Amniotic stem cell (primary cell): ENCODE measurements around the gene RARRES2.
"Not testable (repeated sequence)": the region's sequence is repeated elsewhere in the genome, so short reads cannot be mapped to it uniquely, and the experiment has no call there.

Experiments used
- DNase-seq: peaks from one replicate; lab custom pipeline; 2025; lab: John Stamatoyannopoulos, UW

Gene RARRES2

DNA sequence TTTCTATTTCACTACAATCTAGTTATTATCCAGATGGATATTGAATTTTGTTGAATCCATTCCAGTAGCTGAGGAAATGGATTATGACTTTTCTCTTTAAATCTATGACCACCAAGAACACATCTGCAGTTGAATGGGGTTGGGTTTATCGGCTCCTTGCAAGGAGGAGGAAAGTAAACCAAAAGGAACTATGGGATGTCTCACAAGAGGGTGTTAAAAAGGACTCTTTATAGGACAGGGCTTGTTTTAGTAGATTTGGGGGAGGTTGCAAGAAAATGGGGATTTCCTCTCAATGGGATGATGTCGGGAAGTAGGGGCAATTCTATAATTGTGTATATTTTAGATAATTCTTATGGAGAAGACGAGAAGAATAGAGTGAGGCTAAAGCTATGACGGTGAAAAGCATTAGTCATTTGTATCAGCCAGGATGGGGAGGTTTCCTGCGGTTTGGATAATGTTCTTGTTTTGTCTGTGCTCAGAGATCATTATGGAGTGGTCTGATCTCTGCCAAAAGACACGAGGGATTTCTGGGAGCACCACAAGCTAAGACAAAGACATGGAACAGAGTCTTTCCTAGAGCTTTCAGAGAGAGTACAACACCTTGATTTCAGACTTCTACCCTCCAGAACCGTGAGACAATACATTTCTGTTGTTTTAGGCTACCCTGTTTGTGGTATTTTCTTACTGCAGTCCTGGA, 23.5 kb downstream of the RARRES2 start:
- DNase-seq, result no peak

DNA sequence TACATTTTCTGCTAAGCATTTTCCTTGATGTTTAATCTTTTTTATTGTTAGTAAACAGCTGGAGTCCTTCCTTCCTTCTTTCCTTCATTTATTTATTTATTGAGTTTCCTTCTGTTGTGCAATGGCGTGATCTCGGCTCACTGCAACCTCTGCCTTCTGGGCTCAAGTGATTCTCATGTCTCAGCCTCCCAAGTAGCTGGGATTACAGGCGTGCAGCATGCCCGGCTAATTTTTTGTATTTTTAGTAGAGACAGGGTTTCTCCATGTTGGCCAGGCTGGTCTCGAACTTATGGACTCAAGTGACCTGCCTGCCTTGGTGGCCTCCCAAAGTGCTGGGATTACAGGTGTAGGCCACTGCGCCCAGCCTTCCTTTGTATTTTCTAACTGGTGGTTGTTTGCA, 24.4 kb downstream of the RARRES2 start:
- DNase-seq, result not testable (repeated sequence)

DNA sequence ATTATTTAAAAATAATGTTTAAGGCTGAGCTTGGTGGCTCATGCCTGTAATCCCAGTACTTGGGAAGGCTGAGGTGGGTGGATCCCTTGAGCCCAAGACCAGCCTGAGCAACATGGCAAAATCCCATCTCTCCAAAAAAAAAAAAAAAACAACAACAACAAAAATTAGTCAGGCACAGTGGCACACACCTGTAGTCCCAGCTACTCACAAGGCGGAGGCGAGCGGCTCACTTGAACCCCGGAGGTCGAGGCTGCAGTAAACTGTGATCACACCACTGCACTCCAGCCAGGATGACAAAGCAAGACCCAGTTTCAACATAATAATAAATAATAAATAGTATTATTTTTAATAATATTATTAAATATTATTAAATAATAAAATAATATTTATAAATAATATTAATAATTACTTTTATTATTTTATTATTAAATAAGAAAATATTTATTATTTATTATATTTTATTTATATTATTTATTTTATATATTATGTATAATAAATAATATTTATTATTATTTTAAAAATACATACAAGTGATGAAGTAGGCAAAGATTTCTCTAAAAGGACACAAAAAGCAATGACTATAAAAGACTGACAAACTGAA, 26.7 kb downstream of the RARRES2 start:
- DNase-seq, result no peak

DNA sequence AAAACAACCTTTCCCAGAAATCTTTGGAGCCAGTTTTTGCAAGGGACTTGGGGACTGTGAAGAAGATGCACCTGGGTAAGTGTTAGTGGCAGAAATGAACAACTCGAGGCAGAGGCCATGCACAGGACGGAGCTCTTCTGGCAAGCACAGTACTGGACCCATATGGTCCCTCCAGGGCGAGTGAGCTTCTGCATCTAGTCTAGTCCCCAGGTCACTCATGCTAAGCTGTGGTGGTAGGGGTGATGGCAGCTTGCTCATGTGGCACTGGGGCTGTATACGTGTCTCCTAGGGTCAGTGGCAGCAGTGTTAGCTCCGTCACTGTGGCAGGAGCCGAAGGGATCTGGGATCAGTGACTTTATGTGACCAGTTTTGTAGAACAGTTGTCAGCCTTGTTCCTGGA, 27.6 kb downstream of the RARRES2 start:
- no peak for DNase-seq

DNA sequence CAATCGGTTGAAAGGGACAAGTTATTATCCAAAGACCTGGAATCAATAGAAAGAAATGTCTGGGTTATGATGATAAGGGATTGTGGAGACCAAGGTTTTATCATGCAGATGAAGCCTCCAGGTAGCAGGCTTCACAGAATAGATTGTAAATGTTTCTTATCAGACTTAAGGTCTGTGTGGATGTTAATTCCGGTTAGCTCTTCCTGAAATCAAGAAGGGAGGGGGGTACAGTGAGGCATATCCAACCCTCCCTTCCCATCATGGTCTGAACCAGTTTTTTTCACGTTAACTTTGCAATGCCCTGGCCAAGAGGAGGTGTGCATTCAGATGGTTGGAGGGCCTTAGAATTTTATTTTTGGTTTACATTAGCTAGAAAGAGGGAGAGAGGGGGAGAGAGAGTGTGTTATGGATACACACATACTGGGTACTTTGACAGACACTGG, 28.0 kb downstream of the RARRES2 start:
- no peak for DNase-seq

DNA sequence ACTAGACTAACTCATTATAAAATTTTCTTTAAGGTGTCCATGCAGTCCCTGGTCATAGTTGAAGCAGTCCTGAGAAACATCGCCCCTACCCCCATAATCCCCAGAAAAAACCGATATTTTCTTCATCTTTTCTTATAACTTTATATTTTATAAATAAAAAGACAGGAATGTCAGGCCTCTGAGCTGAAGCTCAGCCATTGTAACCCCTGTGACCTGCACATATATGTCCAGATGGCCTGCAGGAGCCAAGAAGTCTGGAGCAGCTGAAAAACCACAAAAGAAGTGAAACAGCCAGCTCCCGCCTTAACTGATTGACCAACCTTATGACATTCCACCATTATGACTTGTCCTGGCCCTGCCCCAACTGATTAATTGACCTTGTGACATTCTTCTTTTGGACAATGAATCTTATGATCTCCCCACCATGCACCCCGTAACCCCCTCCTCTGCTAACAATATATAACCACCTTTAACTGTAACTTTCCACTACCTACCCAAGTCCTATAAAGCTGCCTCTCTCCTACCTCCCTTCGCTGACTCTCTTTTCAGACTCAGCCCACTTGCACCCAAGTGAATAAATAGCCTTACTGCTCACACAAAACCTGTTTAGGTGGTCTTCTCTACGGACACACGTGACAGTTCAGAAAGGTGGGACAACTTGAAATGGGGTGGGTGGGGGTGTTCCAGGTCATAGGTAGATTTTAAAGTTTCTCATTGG, 28.6 kb downstream of the RARRES2 start:
- not testable (repeated sequence) for DNase-seq

DNA sequence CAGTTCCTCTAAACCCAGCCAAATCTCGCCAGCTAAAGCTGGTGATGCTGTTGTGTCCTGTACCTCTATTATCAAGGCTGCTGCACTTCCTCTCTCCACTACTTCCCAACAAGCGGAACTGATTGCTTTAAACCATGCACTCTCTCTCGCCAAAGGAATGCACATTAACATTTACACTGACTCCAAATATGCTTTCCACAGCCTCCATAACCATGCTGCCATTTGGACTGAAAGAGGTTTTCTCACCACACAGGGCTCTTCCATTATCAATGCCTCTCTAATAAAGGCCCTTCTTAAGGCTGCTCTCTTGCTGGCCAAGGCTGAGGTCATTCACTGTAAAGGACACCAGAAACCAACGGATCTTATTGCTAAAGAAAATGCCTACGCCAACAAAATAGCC, 29.7 kb downstream of the RARRES2 start:
- no peak for DNase-seq

DNA sequence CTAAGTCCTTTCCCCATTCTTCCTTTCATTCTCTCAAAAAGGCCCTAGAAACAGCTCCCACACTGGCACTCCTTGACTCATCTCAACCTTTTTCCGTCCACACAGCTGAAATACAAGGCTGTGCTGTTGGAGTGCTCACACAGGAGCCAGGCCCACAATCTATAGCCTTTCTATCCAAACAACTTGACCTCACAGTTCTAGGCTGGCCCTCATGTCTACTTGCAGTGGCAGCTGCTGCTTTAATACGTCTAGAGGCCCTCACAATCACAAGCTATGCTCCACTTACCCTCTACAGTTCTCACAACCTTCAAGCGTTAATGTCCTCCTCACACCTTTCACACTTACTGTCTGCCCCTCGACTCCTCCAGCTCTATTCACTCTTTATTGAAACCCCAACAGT, 30.3 kb downstream of the RARRES2 start:
- no peak for DNase-seq

DNA sequence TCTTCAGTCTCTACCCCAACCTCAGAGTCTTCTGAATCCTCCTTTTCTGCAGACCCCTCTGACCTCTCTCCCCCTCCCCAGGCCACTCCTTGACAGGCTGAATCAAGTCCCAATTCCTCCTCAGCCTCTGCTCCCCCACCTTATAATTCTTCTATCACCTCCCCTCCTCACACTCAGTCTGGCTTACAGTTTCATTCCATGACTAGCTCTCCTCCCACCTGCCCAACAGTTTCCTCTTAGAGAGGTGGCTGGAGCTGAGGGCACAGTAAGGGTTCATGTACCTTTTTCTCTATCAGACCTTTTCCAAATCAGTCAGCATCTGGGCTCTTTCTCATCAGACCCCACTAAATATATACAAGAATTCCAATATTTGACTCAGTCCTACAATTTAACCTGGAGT, 32.9 kb downstream of the RARRES2 start:
- DNase-seq, result no peak

DNA sequence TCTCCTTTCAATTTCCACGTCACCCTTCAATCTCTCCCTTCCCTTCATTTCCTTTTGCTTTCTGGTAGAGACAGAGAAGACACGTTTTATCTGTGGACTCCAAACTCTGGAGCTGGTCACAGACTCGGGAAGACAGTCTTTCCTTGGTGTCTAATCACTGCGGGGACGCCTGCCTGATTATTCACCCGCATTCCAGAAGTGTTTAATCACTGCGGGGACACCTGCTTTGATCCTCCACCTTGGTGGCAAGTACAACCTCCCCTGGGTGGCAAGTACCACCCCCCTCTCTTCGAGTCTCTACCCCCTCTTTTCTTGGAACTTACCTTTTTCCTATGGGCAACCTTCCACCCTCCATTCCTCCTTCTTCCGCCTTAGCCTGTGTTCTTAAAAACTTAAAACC, 33.5 kb downstream of the RARRES2 start:
- no peak for DNase-seq

DNA sequence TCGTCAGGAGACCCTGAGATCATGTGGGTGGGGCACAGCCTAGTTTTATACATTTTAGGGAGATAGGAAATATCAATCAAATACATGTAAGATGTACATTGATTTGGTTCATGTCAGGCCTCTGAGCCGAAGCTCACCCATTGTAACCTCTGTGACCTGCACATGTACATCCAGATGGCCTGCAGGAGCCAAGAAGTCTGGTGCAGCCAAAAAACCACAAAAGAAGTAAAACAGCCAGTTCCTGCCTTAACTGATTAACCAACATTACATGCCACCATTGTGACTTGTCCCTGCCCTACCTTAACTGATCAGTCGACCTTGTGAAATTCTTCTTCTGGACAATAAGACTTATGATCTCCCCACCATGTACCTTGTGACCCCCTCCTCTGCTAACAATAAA, 34.3 kb downstream of the RARRES2 start:
- DNase-seq, result no peak

DNA sequence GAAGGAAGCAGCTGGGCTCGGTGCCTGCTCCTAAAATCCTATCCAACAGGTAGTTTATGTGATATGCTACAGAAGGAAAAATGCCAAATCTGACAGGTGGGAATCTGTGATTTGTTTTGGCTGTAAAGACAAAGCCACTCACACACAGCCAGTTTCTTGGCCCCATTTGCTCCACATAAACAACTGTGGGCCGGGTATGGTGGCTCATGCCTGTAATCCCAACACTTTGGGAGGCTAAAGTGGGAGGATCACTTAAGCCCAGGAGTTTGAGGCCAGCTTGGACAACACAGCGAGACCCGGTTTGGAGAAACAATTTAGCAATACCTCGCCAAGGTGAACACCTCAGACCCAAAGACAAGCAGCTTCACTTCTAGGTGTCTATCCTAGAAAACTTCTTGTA, 35.1 kb downstream of the RARRES2 start:
- not testable (repeated sequence) for DNase-seq

DNA sequence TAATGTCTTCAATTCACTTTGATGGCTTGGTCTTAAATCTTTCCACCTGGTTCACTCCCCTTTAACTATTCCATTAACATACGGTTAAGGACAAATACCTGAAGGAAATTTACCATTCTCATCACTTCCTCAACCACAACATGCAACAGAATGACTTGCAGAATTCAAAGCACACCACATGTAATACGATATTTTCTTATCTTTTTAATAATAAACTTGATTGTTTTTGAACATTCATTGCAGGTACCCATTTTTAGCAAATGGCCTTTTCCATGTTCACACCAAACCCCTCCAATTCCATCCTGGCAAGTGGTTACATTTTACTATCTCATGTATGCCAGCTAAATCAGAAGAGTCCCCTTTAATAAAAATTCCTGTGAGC, 35.5 kb downstream of the RARRES2 start:
- not testable (repeated sequence) for DNase-seq

DNA sequence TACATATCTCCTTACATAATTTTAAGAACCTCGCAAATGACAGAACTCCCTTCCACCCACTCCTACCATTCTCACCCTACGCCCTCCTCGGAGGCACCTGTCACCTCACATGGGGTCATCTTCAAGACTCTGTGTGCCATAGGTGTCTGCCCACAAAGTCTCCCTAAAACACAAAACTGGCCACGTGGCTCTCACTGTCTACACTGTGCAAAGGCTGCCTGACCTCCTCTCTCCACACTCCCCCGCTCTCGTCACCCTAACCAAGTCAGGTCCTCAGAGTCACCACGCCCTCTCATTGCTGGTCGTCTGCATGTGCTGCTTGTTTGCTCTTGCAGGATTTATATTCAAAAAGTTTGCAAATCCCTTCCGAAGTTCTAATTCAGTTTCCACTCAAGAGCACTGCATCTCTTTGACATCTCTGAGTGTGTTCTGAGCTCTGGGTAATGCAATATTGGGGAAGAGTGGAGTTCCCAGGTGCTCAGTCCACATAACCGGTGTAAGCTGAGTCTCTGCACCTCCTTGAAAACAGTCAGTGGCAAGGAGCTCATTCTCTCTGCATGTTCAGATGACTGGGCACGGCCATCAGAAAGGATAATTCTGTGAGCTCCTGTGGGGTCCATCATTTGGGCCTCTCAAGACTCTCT, 36.0 kb downstream of the RARRES2 start:
- not testable (repeated sequence) for DNase-seq

DNA sequence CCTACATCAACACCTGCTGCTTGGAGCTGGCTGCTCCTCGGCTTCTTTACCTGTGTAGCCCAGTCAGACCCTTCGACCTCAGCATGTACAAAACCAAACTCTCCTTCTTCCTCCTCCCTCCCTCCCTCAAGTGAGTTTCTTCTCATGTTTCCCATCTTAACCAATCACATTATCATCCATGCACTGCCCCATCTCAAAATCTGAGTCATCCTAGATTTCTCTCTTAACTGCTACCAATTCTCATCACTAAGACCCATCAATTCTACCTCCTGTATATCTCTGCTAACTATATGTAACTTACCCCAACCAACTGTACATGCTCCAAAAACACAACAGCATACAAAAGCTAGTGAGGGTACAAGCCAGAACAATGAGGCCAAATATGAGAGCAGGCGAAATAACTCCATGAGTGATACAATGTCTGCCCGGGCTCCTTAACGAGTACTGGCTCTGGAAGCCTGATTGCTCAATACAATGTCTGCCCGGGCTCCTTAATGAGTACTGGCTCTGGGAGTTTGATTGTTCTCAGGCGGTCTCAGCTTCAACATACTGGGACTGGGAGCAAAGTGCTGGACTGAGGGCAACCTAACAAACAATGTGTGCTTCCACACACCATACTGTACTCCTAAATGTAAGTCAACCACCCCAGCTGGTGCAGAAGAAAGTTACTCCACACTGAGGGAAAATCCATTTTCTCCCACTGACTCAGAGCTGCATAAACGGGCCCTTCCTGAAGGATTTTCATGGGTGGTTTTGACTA, 36.8 kb downstream of the RARRES2 start:
- DNase-seq, result not testable (repeated sequence)

DNA sequence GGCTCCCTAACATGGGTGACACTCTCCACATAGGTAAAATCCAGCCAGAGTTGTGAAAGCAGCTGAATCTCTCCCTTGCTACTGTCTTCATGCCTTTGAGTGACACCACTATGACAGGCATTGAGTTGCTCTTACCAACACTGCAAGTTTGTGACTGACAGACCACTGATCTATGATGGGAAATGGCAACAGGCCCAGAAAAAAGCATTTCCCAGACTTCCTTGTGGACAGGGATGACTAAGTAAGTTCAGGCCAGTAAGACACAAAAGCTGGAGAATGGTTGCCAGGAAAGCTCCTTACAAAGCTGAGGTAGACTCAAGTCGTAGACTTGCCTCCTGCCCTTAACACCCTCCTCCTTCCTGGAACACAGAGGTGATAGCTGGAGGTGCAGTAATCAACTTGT, 38.5 kb downstream of the RARRES2 start:
- DNase-seq, result not testable (repeated sequence)

DNA sequence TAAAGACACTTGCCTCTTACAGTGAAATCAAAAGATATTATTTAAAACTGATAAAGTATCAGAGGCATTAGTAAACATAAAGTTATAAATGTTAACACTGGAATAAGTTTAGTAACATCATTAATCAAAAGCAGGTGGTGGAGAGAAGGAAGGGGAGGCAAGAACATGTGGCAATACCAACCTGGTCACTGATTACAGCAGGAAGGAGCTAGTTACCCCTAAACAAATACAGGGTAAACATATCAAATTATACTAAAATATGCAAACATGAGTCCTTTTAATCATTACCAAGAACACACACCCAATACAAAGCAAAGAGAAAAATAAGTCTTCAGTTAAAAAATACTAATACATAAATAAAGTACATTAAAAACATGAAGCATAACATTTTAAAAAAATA, 43.5 kb downstream of the RARRES2 start:
- not testable (repeated sequence) for DNase-seq

DNA sequence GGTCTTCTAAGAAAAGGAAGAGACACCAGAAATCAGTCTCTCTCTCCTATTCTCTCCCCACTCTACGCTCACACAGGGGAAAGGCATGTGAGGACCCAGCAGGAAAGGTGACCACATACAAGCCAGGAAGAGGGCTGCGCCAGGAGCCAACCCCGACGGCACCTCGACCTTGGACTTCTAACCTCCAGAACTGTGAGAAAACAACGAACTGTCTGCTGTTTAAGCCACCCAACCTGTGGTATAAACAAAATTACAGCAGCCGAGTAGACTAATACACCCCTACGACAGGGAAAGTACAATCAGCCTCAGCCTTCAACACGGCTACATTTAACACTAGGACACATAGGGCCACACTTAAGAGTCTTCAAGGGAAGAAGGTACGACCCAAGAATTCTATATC, 44.6 kb downstream of the RARRES2 start:
- not testable (repeated sequence) for DNase-seq

DNA sequence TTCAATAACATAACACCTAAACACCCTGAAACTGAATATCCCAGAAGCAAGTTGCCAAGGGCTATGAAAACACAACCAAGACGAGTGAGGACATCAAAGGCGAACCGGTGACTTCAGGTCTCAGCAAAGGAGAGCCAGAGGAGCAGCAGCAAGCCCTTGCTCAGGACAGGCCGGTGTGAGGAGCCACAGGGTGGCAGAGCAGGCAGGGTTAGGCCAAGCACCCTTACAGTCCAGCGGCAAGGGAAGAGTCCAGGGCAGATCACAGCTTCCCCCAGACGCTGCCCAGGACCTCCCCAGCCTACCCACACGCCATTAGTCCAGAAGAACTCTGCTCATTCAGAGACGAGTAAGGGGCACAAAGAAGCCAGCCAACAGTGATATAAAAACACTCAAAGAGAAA, 45.8 kb downstream of the RARRES2 start:
- not testable (repeated sequence) for DNase-seq

DNA sequence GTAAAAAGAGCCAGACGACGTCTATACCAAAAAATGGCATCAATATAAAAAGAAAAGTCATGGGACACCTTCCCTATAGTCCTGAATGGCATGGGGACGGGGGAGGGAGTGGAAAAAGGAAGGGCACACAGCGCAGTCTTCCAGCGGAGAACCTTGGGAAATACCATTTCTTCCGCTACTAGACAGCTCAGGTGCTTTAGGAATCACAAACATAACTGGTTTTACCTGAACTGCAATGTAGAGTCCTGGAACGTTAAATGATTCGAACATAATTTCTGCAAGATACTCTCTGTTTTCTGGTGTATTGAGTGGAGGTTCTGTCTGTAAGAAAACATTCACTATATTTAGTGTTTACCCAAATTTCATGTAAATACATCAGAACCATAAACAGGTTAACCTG, 46.4 kb downstream of the RARRES2 start:
- DNase-seq, result not testable (repeated sequence)

DNA sequence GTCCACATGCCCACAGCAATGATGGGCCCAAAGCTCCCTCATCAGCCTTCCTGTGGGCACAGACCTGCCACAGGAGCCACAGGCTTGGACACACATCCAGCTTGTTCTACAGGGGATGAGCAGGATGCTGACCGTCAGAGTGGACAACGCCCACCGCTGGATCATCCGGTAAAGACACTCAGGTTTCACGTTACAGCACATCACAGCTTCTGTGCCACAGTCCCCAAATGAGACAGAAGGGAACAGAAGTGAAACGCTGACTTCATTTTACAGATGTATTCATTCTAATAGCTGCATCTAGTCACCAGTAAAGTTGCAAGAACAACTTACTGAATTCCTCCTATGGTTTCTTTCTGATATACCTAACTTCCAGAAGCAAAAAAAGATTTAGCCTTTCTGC, 51.1 kb downstream of the RARRES2 start:
- DNase-seq, result not testable (repeated sequence)

DNA sequence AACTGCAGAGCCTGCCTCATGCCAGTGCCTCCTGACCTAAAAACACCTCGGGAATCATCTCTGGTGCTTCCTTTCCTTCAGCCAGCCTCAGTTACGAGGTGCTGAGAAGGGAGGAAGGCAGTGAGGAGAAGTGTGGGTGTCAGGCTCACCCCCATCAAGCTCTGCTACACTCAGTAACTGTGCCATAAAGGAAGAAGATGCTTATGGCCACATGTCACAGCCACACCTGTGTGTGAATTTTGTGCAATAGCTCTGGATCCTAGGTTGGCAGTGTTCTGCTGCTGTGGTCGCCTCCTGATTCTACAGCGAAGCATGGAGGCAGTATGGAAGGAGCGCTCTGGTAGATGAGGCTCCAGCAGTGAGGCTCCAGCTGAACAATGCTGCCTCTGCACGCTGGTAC, 52.6 kb downstream of the RARRES2 start:
- not testable (repeated sequence) for DNase-seq
